HG03442 (cell line): ENCODE results near the gene DVL2.
"Not testable (repeated sequence)": the region's sequence is repeated elsewhere in the genome, so short reads cannot be mapped to it uniquely, and the experiment has no call there.

ENCODE experiments used
- ATAC-seq: cut with Tn5 transposase; IDR thresholded peaks from one replicate; pipeline ENCODE4 v1.9.1; 2021; ENCODE audit warnings: mild to moderate bottlenecking, moderate library complexity; ENCODE audit not compliant: unreplicated experiment

The DVL2 gene

GRCh38 chr17:7256766-7257456, 22.6 kb upstream of the DVL2 start:
- ATAC-seq = no peak

- ATAC-seq = no peak
Observed at GRCh38 chr17:7254511-7254910, 20.2 kb upstream of the DVL2 start.

GRCh38 chr17:7253082-7253481, 18.8 kb upstream of the DVL2 start:
- ATAC-seq = no peak

- peak; percentile 57 for ATAC-seq
Observed at GRCh38 chr17:7252176-7253043, 18.1 kb upstream of the DVL2 start, which contains the start of gene ELP5. ELP5 (plus strand) TSS chr17:7252215; CDS start chr17:7252551, 336 bp downstream.

- peak; percentile 73 for ATAC-seq
Observed at GRCh38 chr17:7251661-7252175, 17.4 kb upstream of the DVL2 start, which contains the start of gene CTDNEP1. CTDNEP1 (minus strand) TSS chr17:7251734; CDS start chr17:7251296, 438 bp downstream.

- no peak for ATAC-seq
Observed at GRCh38 chr17:7250695-7251627, 16.6 kb upstream of the DVL2 start.

- ATAC-seq = no peak
Observed at GRCh38 chr17:7249830-7250229, 15.5 kb upstream of the DVL2 start.

GRCh38 chr17:7249214-7249613, 14.9 kb upstream of the DVL2 start:
- no peak for ATAC-seq

GRCh38 chr17:7248796-7249195, 14.5 kb upstream of the DVL2 start:
- no peak for ATAC-seq

- ATAC-seq = no peak
Observed at GRCh38 chr17:7246779-7247178, 12.5 kb upstream of the DVL2 start.

- not testable (repeated sequence) for ATAC-seq
Observed at GRCh38 chr17:7243838-7244237, 9.5 kb upstream of the DVL2 start.

- ATAC-seq = no peak
Observed at GRCh38 chr17:7243453-7243729, 9.1 kb upstream of the DVL2 start.

GRCh38 chr17:7242717-7243452, 8.6 kb upstream of the DVL2 start:
- ATAC-seq = peak; percentile 35

- peak; percentile 34 for ATAC-seq
Observed at GRCh38 chr17:7241783-7242716, 7.7 kb upstream of the DVL2 start, which contains the start of gene GABARAP. GABARAP (minus strand) TSS chr17:7242449; CDS start chr17:7242330, 119 bp downstream.

GRCh38 chr17:7241090-7241733, 6.9 kb upstream of the DVL2 start:
- no peak for ATAC-seq

- no peak for ATAC-seq
Observed at GRCh38 chr17:7240375-7240774, 6.1 kb upstream of the DVL2 start.

- ATAC-seq = peak; percentile 46
Observed at GRCh38 chr17:7239091-7240027, 5.0 kb upstream of the DVL2 start, which contains the start of gene PHF23. PHF23 (minus strand) TSS chr17:7239457; CDS start chr17:7239279, 178 bp downstream.
